ENCODE data around the gene ENTPD7.
A peak's percentile ranks its signal among the peaks of the same experiment; 100 is the strongest.
"Not testable (repeated sequence)": the region's sequence is repeated elsewhere in the genome, so short reads cannot be mapped to it uniquely, and the experiment has no call there.

The ENTPD7 gene, protein sequence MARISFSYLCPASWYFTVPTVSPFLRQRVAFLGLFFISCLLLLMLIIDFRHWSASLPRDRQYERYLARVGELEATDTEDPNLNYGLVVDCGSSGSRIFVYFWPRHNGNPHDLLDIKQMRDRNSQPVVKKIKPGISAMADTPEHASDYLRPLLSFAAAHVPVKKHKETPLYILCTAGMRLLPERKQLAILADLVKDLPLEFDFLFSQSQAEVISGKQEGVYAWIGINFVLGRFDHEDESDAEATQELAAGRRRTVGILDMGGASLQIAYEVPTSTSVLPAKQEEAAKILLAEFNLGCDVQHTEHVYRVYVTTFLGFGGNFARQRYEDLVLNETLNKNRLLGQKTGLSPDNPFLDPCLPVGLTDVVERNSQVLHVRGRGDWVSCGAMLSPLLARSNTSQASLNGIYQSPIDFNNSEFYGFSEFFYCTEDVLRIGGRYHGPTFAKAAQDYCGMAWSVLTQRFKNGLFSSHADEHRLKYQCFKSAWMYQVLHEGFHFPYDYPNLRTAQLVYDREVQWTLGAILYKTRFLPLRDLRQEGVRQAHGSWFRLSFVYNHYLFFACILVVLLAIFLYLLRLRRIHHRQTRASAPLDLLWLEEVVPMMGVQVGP

GRCh38 chr10:99659031-99659867, at the start of gene ENTPD7:
Gene ENTPD7 (plus strand): TSS chr10:99659509. CDS start chr10:99659957, 448 bp downstream.
- DNase-seq (ENCODE audit: extremely low read depth in 1 of 2, low read depth in 1 of 2): peak; percentile 87 to 93

DNA sequence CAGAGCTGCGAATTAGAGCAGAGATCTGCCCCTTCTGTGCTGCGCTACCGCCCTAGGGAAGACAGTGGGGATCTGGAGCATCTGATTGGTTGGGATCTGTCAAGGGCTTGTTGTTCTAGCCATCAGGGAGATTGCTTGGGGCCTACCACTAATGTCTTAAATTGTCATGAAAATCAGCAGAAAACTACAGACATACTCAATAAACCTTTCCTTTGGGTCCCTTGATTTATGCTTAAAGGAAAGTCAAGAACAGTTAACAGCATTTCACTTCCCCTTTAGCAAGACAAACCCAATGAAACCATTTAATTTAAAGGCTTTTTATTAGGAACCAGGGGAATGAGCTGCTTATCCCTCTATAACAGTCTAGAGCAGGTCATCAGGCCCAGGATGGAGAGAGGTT, 49.1 kb upstream of the ENTPD7 start:
- DNase-seq (ENCODE audit: extremely low read depth in 1 of 2, low read depth in 1 of 2): no peak

DNA sequence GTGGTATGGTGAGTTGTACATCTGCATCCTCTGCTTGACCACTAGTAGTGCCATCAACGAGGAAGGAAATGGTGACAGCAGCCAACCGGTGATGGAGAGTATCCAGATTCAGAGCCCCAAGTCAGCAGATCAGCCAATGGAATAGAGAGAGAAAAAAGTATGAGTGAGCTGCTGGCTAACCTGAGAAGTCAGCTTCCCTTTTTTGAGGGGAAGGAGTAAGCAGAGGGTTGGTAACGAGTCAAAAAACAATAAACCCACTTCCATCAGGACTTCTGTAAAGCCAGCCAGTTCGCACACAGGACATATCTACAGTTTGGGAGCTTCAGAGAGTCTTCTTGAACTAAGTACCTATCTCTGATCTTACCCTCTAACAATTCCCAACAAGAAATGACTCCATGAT, 48.0 kb upstream of the ENTPD7 start:
- no peak for DNase-seq (ENCODE audit: extremely low read depth in 1 of 2, low read depth in 1 of 2)

DNA sequence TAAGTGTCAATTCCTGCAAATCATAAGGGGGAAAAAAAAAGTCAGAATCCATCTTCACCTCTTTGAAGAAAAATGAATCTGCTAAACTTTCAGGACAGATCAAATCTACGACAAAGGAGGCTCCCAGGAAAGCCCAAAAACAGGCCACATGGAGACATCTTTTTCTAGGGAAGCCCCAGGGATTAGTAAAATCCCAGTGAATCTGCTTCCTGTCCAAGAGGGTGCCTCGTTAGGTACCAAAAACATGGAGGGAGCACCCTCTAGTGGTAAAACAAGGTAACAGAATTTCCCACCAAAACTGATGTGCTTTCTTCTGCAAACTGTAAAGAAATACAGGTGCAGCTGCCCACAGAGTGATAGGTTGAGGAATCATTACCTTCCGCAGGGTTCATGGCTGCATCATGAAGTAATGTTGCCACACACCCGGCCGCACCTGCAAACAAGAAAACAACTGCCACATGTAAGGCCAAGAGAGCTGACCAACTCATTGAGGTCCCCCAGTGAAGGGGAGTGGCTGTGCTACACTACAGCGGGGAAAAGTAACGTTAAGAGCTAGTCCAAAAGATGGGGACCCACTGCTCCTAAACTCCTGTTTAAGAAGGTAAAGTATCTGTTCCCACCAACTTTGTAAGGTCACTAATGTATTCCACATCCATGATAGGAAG, 47.0 kb upstream of the ENTPD7 start:
- no peak for DNase-seq (ENCODE audit: extremely low read depth in 1 of 2, low read depth in 1 of 2)

GRCh38 chr10:99615426-99615825, 43.9 kb upstream of the ENTPD7 start:
- DNase-seq (ENCODE audit: extremely low read depth in 1 of 2, low read depth in 1 of 2): no peak

GRCh38 chr10:99617696-99618095, 41.6 kb upstream of the ENTPD7 start:
- DNase-seq (ENCODE audit: extremely low read depth in 1 of 2, low read depth in 1 of 2): no peak

DNA sequence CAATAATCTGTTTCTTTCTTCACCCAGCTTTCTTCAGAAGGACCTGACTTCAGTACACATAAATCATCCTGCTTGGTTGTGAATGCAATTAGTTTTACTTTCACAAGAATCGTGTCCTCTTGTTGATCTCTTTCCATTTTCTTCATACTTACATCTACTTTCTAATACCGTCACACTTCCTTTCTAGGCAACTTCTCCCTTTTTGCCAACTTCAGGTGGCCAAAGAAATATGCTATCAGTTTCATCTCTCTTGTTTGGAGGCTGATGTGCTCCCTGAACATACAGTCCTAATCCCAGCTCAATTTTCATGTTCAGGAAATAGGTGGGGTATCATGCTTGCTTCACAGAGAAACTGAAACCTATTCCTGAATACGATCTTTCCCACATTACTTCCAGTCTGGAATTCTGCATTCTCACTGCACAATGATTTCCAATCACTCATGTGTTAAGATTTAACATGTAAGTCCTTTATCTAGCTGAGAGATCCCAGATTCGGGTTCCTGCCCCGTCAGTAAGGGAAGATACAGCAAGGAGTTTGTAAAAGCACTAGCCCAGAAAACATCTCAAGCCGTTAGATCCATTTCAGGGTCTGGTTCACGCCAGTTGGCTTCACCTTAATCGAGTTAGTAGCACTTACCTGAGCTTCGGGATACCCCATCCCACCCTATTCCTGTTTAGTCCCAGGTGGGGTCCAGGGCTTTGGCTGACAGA, 40.1 kb upstream of the ENTPD7 start:
- no peak for DNase-seq (ENCODE audit: extremely low read depth in 1 of 2, low read depth in 1 of 2)

DNA sequence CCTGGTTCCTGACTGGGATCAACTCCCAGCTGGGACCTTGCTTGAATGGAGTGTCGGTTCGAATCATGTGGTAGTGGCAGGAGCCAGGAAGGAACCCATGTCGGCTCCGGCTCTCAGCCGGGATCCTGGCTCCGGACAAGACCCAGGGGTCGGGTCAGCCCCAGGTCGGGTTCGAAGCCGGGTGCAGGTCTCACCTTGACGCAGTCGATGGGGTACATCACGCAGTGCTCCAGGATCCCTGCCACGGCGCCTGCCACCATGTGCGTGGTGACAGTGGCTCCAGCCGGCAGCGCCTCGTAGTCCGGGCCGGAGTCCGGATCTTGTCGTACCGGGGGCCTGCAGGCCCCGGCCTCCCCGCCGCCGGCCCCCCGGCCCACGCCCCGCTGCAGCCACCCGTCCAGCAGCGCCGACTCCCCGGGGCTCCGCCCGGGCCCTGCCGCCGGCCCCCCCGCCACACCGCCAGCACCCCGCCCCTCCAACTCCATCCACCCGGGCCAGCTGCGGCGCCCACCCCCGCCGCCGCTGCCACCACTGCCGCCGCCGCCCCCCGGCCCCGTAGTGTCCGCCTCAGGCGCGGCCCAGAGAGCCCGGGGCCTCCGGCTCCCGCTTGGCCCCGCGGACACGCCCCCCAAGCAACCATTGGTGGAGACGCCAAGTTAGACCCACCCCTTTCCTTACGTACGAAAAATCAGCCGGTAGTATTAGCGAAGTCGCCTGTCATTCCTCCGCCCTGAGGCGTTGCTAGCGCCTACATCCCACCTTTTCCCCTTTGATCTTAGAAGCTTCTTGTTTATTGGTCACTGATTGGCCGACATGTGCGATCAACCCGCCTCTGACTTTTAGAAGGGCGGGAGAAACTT, 39.2 kb upstream of the ENTPD7 start, which contains the start of gene SLC25A28:
Gene SLC25A28 (minus strand): TSS at position 589 of the 860 bp plus-strand sequence. CDS start 104 bp downstream, at position 485.
- DNase-seq (ENCODE audit: extremely low read depth in 1 of 2, low read depth in 1 of 2): peak; percentile 77 to 90

DNA sequence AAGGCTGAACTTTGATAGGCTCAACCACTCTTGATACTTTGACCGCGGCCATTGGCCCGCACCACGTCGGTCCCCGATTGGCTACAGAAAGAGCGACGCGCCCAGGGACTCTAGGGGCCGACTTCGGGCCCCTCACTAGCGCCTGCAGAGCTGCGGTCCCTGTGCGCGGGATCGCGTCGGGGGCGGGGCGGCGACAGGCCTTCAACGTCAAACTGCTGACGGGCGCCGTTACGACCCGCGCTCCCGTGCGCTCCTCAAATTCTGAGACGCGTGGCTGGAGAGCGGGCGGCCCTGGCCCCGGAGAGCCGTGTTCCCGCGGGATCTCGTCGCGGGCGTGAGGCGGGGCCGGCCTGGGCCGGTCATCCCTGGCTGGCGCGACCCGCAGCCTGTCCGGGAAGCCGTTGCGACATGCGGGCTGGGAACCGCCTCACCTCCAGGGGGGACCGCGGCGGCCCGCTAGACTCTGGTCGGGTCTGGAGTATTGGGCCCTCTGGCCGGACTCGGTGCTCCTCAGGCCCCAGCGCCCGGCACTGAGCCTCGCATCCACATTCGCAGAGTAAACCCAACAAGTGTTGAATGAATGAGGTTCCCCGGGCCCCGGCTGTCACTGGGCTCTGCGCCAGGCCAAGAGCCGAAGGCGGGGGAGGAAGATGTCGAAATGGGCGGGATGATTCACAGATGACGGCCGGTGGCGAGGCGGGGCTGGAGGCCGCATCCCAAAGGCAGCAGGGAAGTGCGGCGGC, 38.4 kb upstream of the ENTPD7 start:
- peak; percentile 80 for DNase-seq (ENCODE audit: extremely low read depth in 1 of 2, low read depth in 1 of 2)

DNA sequence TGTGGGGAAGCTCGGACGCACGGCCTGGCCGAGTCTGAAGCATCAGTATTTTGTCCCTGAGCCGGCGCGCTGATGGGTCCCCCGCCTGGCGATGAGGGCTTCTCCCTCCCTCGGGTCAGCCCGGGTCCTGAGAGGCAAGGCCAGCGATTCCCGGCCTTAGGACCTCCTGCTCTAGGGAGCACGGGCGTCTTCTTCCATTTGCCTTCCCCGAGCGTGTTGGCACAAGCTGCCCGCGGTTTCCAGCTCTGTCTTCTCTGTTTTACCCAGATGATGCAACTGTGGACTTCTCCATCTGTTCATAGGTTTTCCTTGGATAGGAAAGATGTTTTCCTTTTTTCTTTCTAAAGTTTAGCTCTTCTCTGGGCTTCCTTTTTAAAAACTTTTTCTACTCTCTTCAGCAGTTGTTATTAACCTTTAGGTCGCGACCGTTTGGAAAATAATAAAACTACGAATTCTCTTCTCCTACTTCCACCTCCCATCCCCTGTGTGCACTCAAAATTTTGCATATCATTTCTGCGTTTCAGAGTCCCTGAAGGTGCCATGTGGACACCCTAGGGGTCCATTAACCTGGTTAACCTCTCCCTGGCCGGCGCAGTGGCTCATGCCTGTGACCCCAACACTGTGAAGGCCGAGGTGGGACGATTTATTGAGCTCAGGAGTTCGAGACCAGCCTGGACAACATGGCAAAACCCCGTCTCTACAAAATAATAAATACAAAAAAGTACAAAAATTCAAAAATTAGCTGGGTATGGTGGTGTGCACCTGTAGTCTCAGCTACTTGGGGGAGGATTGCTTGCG, 37.7 kb upstream of the ENTPD7 start:
- DNase-seq (ENCODE audit: extremely low read depth in 1 of 2, low read depth in 1 of 2): no peak

- DNase-seq (ENCODE audit: extremely low read depth in 1 of 2, low read depth in 1 of 2): no peak
Observed at GRCh38 chr10:99623919-99624318, 35.4 kb upstream of the ENTPD7 start.

GRCh38 chr10:99625124-99625523, 34.2 kb upstream of the ENTPD7 start:
- not testable (repeated sequence) for DNase-seq (ENCODE audit: extremely low read depth in 1 of 2, low read depth in 1 of 2)

- no peak for DNase-seq (ENCODE audit: extremely low read depth in 1 of 2, low read depth in 1 of 2)
Observed at GRCh38 chr10:99628923-99629624, 30.2 kb upstream of the ENTPD7 start.

GRCh38 chr10:99629625-99629978, 29.7 kb upstream of the ENTPD7 start:
- no peak for DNase-seq (ENCODE audit: extremely low read depth in 1 of 2, low read depth in 1 of 2)

DNA sequence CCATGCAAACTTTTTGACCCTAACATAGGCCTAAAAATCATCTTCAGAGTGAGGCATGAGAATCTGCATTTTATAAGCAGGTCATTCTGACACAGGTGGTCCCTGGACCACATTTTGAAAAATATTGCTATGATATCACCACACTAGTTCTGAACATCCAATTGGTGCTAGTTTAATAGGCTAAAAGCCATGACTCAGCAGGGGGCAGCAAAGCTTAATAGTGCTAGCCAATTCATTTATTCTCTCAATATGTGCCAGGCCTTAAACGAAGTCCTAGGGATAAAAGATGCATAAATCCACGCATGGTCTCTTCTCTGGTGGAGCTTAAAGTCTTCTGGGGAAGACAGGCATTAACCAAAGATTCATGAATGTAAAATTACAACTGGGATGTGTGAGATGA, 28.9 kb upstream of the ENTPD7 start:
- DNase-seq (ENCODE audit: extremely low read depth in 1 of 2, low read depth in 1 of 2): no peak

DNA sequence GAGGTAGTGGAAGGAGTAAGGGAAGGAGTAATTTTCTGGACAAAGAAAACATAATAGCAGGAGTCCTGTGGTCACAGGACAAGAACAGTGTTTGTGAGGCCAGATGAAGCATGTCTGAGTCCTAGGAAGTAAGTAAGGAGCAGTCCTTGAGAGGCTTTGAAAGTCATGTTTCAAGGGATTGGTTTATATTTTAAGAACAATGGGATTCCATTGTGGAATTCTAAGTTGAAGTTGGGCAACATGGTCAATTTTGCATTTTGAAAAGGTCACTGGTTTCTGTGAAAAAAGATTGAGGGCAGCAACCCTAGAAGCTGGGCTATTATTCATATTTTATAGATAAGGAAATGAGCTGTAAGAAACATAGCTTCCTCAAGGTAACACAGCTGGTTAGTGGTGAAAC, 28.3 kb upstream of the ENTPD7 start:
- DNase-seq (ENCODE audit: extremely low read depth in 1 of 2, low read depth in 1 of 2): no peak

GRCh38 chr10:99631496-99631895, 27.8 kb upstream of the ENTPD7 start:
- DNase-seq (ENCODE audit: extremely low read depth in 1 of 2, low read depth in 1 of 2): no peak

Data from stimulated activated CD8-positive, alpha-beta memory T cell treated with anti-CD3 and anti-CD28 coated beads, Interleukin-7, amount 100 ng/mL, for 48 hours (primary cell).